C4-2B (cell line): ENCODE data around the gene ACADVL.
A peak's percentile ranks its signal among the peaks of the same experiment; 100 is the strongest.

ENCODE experiments used
- CTCF ChIP-seq: fragments of 450-650 bp; conservative IDR thresholded peaks from 2 replicates; pipeline ENCODE4 v1.5.1; 2017; ENCODE audit warnings: mild to moderate bottlenecking
- ZFX ChIP-seq: fragments of 450-650 bp; IDR thresholded peaks from 2 replicates; pipeline ENCODE4 v1.6.1; 2017

GRCh38 chr17:7252176-7253043 is 32.7 kb downstream of the ACADVL start, which contains the start of gene ELP5:
- TF ChIP-seq CTCF = no peak; the same call in 1 of the 2 replicates
- peak; percentile 69 for TF ChIP-seq ZFX
